Left ventricle myocardium inferior (tissue), 1 donor: ENCODE measurements around the gene GANC. TPM values are rescaled to one million over a fixed set of nuclear protein-coding genes. Genes with fewer than 3 reads are reported as not detected.

ENCODE experiments used
- DNase-seq: peaks from one replicate; pipeline ENCODE4 v3.0.0-alpha.2; 2020
- H3K27ac ChIP-seq: fragments of 200-600 bp; replicated peaks from 2 replicates; pipeline ENCODE4 v1.8.0; 2021
- H3K27me3 ChIP-seq: fragments of 200-600 bp; 2 replicates; pipeline ENCODE4 v1.8.0; 2021; ENCODE audit warnings: low read depth
- H3K36me3 ChIP-seq: fragments of 200-600 bp; 2 replicates; pipeline ENCODE4 v1.8.0; 2021
- H3K4me1 ChIP-seq: fragments of 200-600 bp; 2 replicates; pipeline ENCODE4 v1.8.0; 2021
- H3K4me3 ChIP-seq: fragments of 200-600 bp; 2 replicates; pipeline ENCODE4 v1.8.0; 2021; ENCODE audit warnings: mild to moderate bottlenecking, moderate library complexity
- H3K9me3 ChIP-seq: fragments of 200-600 bp; replicated peaks from 2 replicates; pipeline ENCODE4 v1.8.0; 2021
- intact Hi-C: fragments of 100-400 bp; cut with micrococcal nuclease; formaldehyde crosslinking; loops from one replicate; pipeline ENCODE4 v1.11.0; 2022
- total RNA-seq: library from RNA; stranded (reverse); fragmentation: NEBNext Ultra II Directional; extraction: Animal tissue kit (Norgen Biotek cat#: 25700); gene quantifications from one replicate; pipeline ENCODE4 v1.2.1, GENCODE V29; 2021
- TF ChIP-seq, protein P1 (sequence below): fragments of 200-600 bp; IDR thresholded peaks from 2 replicates; pipeline ENCODE4 v1.8.0; 2021; ENCODE audit warnings: antibody characterized with exemption, mild to moderate bottlenecking, borderline replicate concordance
- donor health status: DM: no; HTN: yes; CAD: no; lungs with severe emphysema.

GANC gene
- total RNA-seq, 1 donor from 2014 or later: 14.5 TPM

DNA sequence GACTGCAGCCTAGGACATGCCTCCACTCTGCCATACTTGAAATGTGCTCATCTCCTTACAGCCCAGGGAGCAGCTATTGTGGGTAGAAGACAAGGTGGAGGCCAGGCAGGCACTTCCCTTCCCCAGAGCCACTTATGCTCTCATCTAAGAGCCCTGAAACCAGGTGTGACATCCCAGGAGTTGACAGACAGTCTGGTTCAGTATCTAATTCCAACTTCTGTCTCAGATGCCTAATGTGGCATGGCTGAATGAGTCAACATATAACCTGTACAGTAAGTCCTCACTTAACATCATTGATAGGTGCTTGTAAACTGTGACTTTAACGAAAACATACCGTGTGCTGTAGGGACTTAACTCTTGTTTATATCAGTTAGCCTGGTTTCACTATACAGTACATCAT lies 85.1 kb downstream of the GANC start:
- H3K27ac ChIP-seq: no peak overlapping the region
- no peaks in the 10 kb centered on the region for H3K27me3 ChIP-seq
- no peak overlapping the region for H3K4me3 ChIP-seq
- no peaks in the 10 kb centered on the region for H3K4me1 ChIP-seq
- H3K36me3 ChIP-seq: peaks cover 24% of the 10 kb centered on the region
- H3K9me3 ChIP-seq: no peaks in the 10 kb centered on the region
- TF ChIP-seq, protein P1, sequence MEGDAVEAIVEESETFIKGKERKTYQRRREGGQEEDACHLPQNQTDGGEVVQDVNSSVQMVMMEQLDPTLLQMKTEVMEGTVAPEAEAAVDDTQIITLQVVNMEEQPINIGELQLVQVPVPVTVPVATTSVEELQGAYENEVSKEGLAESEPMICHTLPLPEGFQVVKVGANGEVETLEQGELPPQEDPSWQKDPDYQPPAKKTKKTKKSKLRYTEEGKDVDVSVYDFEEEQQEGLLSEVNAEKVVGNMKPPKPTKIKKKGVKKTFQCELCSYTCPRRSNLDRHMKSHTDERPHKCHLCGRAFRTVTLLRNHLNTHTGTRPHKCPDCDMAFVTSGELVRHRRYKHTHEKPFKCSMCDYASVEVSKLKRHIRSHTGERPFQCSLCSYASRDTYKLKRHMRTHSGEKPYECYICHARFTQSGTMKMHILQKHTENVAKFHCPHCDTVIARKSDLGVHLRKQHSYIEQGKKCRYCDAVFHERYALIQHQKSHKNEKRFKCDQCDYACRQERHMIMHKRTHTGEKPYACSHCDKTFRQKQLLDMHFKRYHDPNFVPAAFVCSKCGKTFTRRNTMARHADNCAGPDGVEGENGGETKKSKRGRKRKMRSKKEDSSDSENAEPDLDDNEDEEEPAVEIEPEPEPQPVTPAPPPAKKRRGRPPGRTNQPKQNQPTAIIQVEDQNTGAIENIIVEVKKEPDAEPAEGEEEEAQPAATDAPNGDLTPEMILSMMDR: no peak
- intact Hi-C loops: no loop called here
- DNase-seq: no peak

DNA sequence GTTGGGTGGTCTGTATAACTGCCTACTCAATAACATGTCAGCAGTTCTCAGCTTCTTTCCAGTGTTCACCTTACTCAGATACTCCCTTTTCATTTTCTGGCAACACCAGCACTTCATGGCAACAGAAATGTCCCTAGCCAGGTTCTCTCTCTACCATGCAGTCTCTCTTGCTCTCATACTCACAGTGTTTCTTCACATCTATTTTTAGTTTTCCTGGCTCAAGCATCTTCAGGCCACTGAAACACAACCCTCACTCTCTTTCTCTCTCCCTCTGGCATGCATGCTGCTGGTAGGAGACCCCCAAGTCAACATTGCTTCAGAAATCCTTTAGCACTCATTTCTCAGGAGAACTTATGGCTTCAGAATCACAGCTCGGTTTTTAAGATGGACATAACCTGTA lies 86.2 kb downstream of the GANC start, which contains the start of gene CAPN3:
CAPN3 (plus strand) TSS at position 253 of the 400 bp plus-strand sequence. CDS start 305 bp downstream, outside the sequence.
- Histone ChIP-seq H3K4me3 (no peak within 1 kb of the TSS), H3K9me3 (no peaks in the 10 kb centered on the region), H3K27me3 (no peaks in the 10 kb centered on the region), H3K36me3 (peaks cover 13% of the 10 kb centered on the region), H3K4me1 (no peaks in the 10 kb centered on the region), H3K27ac (peak within 1 kb of the TSS; percentile 43)
- TF ChIP-seq, protein P1: no peak
- intact Hi-C loops: no loop called here
- DNase-seq: no peak

DNA sequence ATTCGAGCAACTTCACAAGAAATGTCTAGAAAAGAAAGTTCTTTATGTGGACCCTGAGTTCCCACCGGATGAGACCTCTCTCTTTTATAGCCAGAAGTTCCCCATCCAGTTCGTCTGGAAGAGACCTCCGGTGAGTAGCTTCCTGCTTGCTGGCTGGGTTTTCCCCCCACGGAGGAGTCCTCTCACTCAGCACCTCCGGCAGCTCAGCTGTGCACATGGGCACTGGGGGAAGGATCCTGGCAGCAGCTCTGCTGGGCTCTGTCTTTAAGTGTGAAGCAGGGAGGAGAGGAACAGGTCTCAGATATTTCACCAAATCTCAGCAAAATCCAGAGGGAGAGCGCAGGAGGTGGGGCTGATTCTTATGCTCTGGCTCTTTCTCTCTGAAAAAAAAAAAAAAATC lies 87.0 kb downstream of the GANC start:
- Histone ChIP-seq H3K9me3 (no peaks in the 10 kb centered on the region), H3K36me3 (peaks cover 6% of the 10 kb centered on the region), H3K4me1 (peaks cover 7% of the 10 kb centered on the region), H3K27ac (no peak overlapping the region), H3K27me3 (no peaks in the 10 kb centered on the region), H3K4me3 (no peak overlapping the region)
- intact Hi-C loops: no loop called here
- no peak for DNase-seq
- TF ChIP-seq, protein P1: no peak

DNA sequence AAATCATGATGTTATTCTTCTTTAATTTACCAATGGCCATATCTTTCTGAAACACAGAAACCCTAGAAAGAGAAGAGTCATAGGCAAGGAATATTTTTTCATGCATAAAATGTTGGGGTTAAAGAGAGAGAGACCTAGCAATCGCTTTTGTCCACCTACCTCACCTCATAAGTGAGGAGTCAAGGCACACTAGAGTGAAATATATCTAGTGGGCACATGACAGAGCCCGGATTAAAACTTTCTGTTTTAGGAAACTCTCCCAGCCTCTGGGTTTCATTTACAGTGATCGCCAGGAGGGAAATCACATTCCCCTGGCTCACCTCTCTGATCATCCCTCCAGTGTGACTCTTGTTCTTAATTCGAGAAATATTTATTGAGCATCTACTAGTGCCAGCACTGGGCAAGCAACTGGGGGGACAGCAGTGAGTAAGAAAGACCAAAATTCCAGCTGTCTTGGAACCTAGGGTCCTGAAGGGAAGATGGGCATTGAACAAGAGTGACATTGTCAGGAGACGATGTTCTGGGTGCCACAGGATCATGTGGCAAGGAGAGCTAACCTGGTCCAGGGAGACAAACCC lies 87.6 kb downstream of the GANC start:
- Histone ChIP-seq H3K9me3 (no peaks in the 10 kb centered on the region), H3K27me3 (no peaks in the 10 kb centered on the region), H3K36me3 (peaks cover under 1% of the 10 kb centered on the region), H3K4me1 (peaks cover 7% of the 10 kb centered on the region), H3K27ac (no peak overlapping the region), H3K4me3 (no peak overlapping the region)
- DNase-seq: no peak
- intact Hi-C loops: no loop called here
- TF ChIP-seq, protein P1: no peak

DNA sequence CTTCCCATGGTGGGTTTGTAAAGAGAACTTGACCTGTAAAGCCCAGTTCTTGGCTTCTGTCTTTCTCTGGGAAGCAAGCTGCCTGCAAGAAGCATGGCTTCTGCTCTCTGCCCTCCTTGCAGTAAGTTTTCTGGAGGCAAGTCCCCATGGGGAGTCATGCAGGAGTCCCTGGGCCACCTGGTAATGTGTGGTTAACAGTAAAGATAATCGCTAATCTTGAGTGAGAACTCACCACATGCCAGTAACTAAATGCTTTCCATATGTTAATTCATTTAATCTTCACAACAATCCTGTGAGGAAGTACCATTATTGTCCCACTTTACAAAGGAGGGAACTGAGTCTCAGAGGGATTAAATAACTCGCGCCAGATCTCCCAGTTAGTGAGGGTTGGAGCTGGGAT lies 90.5 kb downstream of the GANC start:
- no peak overlapping the region for H3K27ac ChIP-seq
- peaks cover 7% of the 10 kb centered on the region for H3K4me1 ChIP-seq
- intact Hi-C loops: no loop called here
- H3K4me3 ChIP-seq: no peak overlapping the region
- H3K27me3 ChIP-seq: no peaks in the 10 kb centered on the region
- DNase-seq: no peak
- TF ChIP-seq, protein P1: no peak
- no peaks in the 10 kb centered on the region for H3K36me3 ChIP-seq
- no peaks in the 10 kb centered on the region for H3K9me3 ChIP-seq
